HG03175 (cell line): ENCODE results near the gene ADAMTS8.
A peak's percentile ranks its signal among the peaks of the same experiment; 100 is the strongest.
"Not testable (repeated sequence)": the region's sequence is repeated elsewhere in the genome, so short reads cannot be mapped to it uniquely, and the experiment has no call there.

Experiments
- ATAC-seq: cut with Tn5 transposase; IDR thresholded peaks from one replicate; pipeline ENCODE4 v1.9.1; 2021; ENCODE audit warnings: mild to moderate bottlenecking, moderate library complexity; ENCODE audit not compliant: unreplicated experiment

The ADAMTS8 gene

GRCh38 chr11:130439160-130439519, 10.7 kb upstream of the ADAMTS8 start:
- ATAC-seq = no peak

GRCh38 chr11:130438401-130439159, 10.2 kb upstream of the ADAMTS8 start:
- not testable (repeated sequence) for ATAC-seq

- no peak for ATAC-seq
Measured at GRCh38 chr11:130437848-130438247, 9.4 kb upstream of the ADAMTS8 start.

- ATAC-seq = no peak
Measured at GRCh38 chr11:130436171-130436570, 7.8 kb upstream of the ADAMTS8 start.

GRCh38 chr11:130435671-130436070, 7.3 kb upstream of the ADAMTS8 start:
- ATAC-seq = no peak

GRCh38 chr11:130434521-130435223, 6.3 kb upstream of the ADAMTS8 start:
- peak; percentile 89 for ATAC-seq

GRCh38 chr11:130433357-130433756, 4.9 kb upstream of the ADAMTS8 start:
- ATAC-seq = no peak

GRCh38 chr11:130431801-130432200, 3.4 kb upstream of the ADAMTS8 start:
- ATAC-seq = no peak

GRCh38 chr11:130431331-130431773, 2.9 kb upstream of the ADAMTS8 start:
- ATAC-seq = peak; percentile 49

GRCh38 chr11:130429983-130430382, 1.6 kb upstream of the ADAMTS8 start:
- ATAC-seq = no peak

- no peak for ATAC-seq
Measured at GRCh38 chr11:130429120-130429681, 792 bp upstream of the ADAMTS8 start.

GRCh38 chr11:130427581-130428315, 661 bp downstream of the ADAMTS8 start:
- no peak for ATAC-seq

- no peak for ATAC-seq
Measured at GRCh38 chr11:130426837-130427341, 1.5 kb downstream of the ADAMTS8 start.

GRCh38 chr11:130426223-130426836, 2.1 kb downstream of the ADAMTS8 start:
- ATAC-seq = no peak

- ATAC-seq = no peak
Measured at GRCh38 chr11:130425156-130425555, 3.3 kb downstream of the ADAMTS8 start.

GRCh38 chr11:130424613-130425140, 3.7 kb downstream of the ADAMTS8 start:
- no peak for ATAC-seq

- ATAC-seq = no peak
Measured at GRCh38 chr11:130423541-130424142, 4.8 kb downstream of the ADAMTS8 start.

- no peak for ATAC-seq
Measured at GRCh38 chr11:130422251-130422995, 6.0 kb downstream of the ADAMTS8 start.

GRCh38 chr11:130421697-130422096, 6.7 kb downstream of the ADAMTS8 start:
- ATAC-seq = no peak
